LNCaP clone FGC (cell line): Measurements from ENCODE around the gene APOBR.
"Not testable (repeated sequence)": the region's sequence is repeated elsewhere in the genome, so short reads cannot be mapped to it uniquely, and the experiment has no call there.

ENCODE experiments used
- DNase-seq: peaks from one replicate; pipeline ENCODE4 v3.0.0-alpha.2; 2011; ENCODE audit warnings: low read depth
- H3K4me3 ChIP-seq: 2 replicates; pipeline ENCODE4 v1.5.1; 2011; ENCODE audit warnings: mild to moderate bottlenecking, low read depth, low read length, control low read depth
- TF ChIP-seq, protein P1 (sequence below): IDR thresholded peaks from 2 replicates; pipeline ENCODE4 v1.5.1; 2012; ENCODE audit warnings: mild to moderate bottlenecking; ENCODE audit not compliant: control insufficient read depth, insufficient read depth; ENCODE audit errors: extremely low read depth

Gene APOBR

DNA sequence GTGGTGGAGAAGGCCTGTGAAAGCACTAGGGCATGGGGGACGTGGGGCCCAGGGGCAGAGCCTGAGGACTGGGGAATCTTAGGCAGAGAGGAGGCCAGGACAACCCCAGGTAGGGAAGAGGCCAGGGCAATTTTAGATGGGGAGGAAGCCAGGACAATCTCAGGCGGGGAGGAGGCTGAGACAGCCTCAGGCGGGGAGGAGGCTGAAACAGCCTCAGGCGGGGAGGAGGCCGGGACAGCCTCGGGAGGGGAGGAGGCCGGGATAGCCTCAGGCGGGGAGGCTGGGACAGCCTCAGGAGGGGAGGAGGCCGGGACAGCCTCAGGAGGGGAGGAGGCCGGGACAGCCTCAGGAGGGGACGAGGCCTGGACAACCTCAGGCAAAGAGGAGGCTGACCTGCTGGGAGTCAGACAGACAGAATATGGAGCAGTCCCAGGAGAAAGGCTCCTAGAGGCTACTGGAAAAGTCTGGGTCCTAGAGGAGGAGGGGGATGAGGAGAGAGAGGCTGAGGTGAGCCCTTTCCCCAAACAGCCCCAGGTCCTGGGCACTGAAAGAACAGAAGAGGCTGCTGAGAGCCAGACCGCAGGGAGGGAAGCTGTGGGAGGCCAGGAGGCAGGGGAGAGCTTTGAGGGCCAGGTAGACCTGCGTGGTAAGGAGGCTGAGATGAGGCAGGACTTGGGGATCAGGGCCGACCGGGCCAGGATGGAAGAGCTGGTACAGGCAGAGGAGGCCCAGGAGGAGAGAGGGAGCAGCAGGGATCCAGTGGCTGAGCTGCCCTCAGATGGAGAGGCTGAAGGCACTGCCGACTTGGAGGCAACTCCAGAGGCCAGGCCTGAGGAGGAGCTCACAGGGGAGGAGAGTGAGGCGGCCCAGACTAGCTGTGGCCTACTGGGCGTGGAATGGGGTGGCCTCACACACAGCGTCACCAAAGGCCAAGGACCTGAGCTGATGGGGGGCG lies 1.6 kb downstream of the APOBR start:
- DNase-seq: no peak
- H3K4me3 ChIP-seq: no peak overlapping the region
- TF ChIP-seq, protein P1, sequence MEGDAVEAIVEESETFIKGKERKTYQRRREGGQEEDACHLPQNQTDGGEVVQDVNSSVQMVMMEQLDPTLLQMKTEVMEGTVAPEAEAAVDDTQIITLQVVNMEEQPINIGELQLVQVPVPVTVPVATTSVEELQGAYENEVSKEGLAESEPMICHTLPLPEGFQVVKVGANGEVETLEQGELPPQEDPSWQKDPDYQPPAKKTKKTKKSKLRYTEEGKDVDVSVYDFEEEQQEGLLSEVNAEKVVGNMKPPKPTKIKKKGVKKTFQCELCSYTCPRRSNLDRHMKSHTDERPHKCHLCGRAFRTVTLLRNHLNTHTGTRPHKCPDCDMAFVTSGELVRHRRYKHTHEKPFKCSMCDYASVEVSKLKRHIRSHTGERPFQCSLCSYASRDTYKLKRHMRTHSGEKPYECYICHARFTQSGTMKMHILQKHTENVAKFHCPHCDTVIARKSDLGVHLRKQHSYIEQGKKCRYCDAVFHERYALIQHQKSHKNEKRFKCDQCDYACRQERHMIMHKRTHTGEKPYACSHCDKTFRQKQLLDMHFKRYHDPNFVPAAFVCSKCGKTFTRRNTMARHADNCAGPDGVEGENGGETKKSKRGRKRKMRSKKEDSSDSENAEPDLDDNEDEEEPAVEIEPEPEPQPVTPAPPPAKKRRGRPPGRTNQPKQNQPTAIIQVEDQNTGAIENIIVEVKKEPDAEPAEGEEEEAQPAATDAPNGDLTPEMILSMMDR: no peak

DNA sequence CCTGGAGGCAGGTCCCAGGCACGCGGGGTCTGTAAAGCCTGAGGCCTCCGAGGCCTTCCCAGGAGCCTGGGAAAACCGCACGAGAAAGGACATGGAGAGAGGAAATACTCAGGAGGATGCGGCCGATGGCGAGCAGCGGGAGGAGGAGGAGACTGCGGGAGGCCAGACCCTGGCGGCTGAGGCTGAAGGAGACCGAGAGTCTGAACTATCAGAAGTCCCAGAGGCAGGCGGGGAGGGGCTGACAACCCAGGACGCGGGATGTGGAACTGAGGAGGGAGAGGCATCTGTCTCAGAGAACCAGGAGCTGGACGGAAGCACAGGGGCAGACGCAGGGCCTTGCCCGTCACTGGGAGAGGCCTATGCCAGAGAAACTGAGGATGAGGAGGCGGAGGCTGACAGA lies 2.4 kb downstream of the APOBR start:
- DNase-seq: no peak
- TF ChIP-seq, protein P1: no peak
- no peak overlapping the region for H3K4me3 ChIP-seq

DNA sequence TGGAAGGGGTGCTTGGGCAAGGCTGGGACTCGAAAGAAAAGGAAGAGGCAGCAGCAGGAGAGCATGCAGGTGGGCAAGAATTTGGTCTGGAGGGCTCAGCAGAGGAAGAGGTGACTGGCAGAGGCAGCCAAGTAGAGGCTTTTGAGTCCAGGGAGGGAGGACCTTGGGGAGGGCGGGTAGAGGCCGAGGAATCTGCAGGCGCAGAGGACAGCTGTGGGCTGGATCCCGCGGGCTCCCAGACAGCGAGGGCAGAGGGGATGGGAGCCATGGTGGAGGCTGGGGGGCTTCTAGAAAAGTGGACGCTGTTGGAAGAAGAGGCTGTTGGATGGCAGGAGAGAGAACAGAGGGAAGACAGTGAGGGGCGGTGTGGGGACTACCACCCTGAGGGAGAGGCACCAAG lies 2.9 kb downstream of the APOBR start:
- H3K4me3 ChIP-seq: no peak overlapping the region
- no peak for DNase-seq
- TF ChIP-seq, protein P1: no peak

DNA sequence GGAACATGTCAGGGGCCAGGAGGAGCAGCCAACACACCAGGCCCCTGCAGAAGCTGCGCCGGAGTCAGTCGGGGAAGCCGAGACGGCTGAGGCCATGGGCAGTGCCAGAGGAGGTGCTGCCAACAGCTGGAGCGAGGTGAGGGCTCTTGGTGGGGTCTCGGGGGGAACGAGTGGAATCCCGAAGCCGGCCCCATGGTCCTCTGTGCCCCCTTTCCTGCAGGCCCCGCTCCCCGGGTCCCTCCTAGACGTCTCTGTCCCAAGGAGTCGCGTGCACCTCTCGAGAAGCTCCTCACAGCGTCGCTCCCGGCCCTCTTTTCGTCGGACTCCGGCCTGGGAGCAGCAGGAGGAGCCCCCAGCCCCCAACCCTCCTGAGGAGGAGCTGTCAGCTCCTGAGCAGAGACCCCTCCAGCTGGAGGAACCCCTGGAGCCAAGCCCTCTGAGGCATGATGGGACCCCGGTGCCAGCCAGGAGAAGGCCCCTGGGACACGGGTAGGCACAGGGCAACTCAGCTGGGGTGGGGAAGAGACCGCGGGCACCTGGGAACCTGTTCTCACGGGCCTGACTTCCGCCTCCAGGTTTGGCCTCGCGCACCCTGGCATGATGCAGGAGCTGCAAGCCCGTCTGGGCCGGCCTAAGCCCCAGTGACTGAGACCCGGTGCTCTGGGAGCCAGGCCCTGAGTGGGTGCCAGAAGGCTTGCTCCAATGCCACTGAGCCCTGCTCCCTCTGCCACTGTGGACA lies 3.6 kb downstream of the APOBR start:
- TF ChIP-seq, protein P1: no peak
- no peak overlapping the region for H3K4me3 ChIP-seq
- no peak for DNase-seq

DNA sequence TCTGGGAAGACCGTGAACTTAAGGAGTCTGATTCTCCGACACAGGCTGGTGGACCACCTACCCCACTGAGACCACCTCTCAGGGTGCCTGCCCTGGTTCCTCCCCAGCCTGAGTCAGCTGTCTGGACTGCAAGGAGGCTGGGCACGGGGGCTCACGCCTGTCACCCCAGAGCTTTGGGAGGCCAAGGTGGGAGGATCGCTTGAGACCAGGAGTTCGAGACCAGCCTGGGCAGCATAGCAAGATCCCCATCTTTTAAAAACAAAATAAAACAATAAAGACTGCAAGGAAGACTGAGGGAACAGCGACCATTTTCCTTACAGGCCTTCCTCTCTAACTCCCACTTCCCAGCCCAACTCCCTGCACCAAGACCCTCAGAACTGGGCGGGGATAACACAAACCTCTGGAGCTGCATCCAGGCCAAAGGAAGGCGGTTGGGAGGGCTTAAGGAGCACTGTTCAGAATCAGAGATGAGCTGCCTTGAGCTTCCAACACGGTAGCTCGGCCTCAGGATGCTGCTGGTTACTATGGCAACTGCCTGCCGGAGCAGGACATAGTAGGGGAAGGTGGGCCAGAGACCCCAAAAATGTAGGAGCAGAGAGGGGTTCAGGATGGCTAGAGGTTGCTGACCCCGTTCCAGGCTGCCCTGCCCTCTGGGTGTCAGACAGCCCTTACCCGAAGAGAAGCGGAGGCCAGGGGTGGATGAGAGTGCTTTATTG lies 4.4 kb downstream of the APOBR start:
- no peak overlapping the region for H3K4me3 ChIP-seq
- TF ChIP-seq, protein P1: no peak
- DNase-seq: no peak

DNA sequence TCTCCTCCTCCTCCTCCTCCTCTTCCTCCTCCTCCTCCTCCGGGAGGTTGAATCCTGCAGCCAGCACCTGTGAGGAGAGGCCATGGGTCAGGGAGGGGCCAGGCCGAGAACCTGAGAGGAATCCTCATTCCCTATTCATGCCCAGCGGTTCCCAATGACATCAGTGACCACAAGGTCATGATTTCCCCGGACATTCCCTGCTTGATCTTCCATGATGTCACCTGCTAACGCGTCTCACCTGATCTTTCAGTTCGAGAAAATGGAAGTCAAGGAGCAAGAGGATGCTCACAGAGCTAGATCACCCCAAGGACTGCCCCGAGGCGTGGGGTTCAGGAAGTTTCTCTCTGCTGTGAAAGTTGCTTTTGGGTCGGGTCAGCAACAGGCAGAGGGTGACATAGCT lies 5.4 kb downstream of the APOBR start:
- TF ChIP-seq, protein P1: no peak
- no peak for DNase-seq
- no peak overlapping the region for H3K4me3 ChIP-seq

DNA sequence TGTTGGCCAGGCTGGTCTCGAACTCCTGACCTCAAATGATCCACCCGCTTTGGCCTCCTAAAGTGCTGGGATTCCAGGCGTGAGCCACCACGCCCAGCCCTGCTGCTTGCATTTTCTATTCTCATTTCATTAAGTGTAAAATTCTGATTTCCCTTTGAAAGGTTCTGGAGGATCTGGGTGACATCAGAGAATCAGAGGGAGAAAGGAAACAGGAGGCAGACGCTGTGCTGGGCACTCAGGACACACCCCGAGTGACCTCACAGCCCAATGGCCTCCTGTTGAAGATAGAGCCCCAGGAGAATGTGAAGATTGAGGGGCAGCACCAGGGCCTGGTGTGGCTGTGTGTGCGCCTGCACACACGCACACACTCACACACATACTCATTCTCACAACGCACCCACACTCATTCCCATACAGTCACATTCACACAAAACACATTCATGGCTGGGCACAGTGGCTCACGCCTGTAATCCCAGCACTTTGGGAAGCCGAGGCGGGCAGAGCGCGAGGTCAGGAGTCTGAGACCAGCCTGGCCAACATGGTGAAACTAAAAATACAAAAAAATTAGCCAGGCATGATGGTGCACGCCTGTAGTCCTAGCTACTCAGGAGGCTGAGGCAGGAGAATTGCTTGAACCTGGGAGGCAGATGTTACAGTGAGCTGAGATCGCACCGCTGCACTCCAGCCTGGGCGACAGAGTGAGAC lies 6.2 kb downstream of the APOBR start:
- DNase-seq, H3K4me3 ChIP-seq: not testable (repeated sequence)
